ENCODE measurements around the gene CDAN1. TPM values are rescaled to one million over a fixed set of nuclear protein-coding genes. Genes with fewer than 3 reads are reported as not detected.

The CDAN1 gene
- total RNA-seq, 1 experiment from 2014 or later, result 20.0 TPM

DNA sequence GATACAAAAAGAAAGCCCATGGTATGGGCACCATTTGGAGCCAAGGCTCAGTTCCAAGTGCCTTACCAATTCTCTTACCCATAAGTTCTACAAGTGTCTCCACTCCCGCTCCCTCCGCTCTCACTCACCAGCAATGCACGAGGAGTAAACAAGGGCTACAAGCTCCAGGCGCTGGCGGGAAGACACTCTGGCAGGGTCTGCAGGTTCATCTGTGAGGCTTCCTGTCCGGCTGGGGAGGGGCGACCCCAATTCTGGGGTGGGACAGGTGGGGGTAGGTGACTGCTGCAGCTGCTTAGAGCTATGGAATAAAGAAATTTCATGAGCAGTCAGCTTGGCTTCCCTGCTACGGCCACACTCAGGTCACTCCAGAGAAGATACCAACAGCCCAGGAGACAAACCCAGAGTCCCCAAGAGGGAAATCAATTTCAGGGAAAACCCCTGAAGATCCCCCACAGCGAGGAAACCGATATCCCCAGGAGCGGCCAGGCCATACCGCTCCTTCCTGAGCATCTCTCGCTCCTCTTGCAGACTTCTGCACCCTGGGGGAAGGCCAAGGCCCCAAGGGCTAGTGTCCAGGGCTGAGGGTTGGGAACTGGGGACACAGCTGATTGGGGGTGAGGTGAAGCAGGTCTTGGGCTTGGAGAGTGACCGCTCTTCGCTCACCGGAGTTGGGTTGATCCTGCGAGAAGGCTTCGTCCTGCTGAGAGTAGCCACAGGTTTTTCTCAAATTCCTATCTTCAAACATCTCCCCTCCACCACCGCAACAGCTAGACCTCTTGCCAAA lies 1.4 kb downstream of the CDAN1 start:
- DNase-seq (ENCODE audit: low read depth), result no peak

- no peak for DNase-seq (ENCODE audit: low read depth)
Observed at GRCh38 chr15:42734076-42734672, 2.8 kb downstream of the CDAN1 start.

GRCh38 chr15:42733027-42733426 lies 3.9 kb downstream of the CDAN1 start:
- no peak for DNase-seq (ENCODE audit: low read depth)

- DNase-seq (ENCODE audit: low read depth), result no peak
Observed at GRCh38 chr15:42732095-42732827, 4.7 kb downstream of the CDAN1 start.

DNA sequence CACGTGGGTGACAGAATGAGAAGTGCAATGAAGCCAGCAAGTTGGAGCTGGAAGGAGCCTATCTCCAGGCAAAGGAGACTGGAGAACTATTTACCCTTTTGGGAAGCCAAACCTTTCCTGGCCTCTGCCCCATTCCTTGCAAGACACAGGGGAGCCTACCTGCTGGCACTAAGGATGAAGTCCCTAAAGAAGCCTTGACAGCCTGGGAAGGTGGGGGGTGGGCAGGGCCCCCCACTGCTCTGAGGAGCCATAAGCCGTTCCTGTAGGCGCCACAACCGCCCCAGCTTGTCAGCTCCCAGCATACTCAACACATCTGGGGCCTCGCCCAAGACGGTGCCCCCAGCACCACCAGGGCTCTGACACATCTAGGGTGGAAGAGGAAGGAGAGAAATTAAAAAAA lies 5.5 kb downstream of the CDAN1 start:
- DNase-seq (ENCODE audit: low read depth), result no peak

GRCh38 chr15:42730536-42730935 lies 6.4 kb downstream of the CDAN1 start:
- DNase-seq (ENCODE audit: low read depth), result no peak

DNA sequence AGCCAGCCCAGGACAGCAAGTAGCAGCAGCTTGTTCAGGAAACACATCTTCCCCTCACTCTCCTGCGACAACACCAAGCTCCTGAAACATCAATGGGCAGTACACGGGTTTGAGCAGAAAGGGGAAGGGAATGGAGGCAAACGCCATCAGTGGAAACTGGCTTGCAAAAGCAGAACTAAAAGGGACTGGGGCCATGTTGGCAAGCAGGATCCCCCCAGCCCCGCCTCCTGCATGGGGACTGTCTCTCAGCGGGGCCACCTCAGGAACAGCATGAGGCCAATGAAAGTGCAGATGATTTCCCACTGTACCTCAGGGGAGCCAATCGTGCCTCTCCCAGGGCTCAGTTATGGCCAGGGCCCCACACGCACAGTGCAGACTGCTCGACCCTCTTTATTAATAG lies 6.8 kb downstream of the CDAN1 start:
- DNase-seq (ENCODE audit: low read depth), result no peak

DNA sequence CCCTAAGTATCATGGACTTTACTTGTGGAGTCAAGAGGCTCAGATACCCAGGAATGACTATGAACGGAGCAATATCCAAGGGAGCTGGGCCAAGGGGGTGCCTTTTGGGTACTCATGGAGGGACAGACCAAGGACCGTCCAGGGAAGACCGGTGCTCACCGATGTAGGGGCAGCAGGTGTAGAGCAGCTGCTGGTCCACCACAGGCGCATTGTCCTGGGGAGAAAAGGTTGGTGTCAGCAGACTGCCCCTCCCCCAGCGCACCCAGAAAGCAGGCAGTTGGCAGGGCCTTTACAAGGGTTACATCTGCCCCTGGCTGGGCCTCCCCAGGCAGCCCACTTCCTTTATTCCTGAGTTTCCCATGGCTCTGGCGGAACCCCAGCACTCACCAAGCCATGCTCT lies 7.5 kb downstream of the CDAN1 start:
- DNase-seq (ENCODE audit: low read depth), result no peak

GRCh38 chr15:42728972-42729371 lies 8.0 kb downstream of the CDAN1 start:
- DNase-seq (ENCODE audit: low read depth), result no peak

DNA sequence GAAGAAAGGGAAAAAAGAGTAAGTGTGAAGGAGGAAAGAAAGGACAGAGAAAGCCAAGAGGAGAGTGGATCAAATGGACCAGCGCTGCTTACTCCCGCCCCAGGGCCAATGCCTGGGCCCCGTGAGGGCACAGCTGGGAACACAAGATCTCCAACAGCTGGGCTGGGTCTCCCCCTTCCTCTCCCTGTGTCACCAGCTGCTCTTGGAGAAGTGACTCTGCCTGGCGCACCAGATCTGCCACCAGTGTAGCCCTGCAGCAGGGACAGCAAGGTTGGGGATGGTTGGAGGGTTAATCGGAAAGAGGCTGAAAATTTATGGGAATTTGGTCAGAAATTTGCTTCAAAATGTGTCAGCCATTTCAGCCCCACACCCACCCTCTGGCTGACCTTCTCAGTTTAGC lies 8.4 kb downstream of the CDAN1 start:
- DNase-seq (ENCODE audit: low read depth), result no peak

DNA sequence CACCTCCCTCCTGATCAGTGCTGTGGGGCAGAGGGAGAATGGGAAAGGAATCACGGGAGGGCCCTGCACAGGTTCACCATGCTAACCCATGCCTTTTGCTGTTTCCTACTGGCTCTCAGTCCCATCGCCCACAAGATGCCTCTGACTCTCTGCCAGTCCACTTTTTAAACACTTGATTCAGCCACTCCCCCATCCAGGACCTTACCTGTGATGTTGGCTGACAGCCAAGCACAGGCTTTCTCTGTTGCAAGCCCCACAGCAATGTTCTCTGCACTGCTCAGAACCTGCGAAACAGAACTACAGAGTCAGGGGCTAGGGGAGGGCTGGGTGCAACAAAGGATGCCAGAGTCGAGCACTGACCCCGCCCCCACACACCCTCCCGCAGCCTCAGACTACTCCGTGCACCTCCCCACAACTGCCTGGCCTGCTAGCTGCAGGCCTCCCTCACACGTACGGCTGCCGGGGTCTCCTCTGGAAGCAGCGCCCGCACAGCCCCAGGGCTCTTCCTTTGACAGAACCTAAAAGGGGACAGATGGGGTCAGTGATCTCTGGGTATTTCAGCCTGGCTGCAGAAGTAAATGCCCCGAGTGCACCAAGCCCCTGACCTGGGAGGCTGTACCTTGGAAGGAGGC lies 9.1 kb downstream of the CDAN1 start:
- no peak for DNase-seq (ENCODE audit: low read depth)

DNA sequence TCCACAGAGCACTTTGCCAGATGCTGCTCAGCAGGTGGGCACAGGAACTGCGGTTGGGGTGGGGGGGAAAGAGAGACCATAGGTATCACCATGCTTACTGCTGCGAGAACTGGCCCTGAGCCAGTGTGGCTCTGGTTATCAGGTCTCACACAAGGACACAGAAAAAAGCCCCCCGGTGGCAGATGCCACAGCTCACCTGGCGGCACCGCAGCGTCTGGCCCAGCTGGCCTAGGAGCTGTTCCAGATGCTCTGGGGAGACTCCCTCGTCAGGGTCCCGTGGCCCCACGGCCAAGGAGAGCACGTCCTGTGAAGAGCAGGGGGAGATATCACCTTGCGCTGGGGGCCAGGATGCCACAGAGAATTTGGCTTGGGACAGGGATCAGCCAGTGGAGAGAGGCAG lies 10.8 kb downstream of the CDAN1 start:
- DNase-seq (ENCODE audit: low read depth), result no peak

DNA sequence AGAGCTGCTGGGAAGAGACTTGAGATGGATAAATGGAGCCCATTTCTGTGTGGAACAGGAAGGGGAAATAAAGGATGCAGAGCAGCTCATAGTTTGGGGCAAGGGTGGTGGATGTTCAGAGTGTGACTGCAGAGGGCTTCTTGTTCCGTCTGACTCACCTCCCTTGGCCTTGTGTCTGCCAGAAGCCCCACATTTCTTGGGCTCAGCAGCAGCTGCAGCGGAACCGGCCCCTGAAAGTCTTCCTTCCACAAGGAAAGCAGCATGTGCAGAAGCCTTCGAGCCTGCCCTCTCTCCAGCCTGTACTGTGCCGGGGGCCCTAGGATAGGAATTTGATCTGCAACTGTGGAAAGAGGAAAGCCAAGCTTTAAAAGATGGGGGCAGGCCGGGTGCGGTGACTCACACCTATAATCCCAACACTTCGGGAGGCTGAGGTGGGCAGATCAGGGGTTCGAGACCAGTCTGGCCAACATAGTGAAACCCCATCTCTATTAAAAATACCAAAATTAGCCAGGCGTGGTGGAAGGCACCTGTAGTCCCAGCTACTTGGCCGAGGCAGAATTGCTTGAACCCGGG lies 11.5 kb downstream of the CDAN1 start:
- no peak for DNase-seq (ENCODE audit: low read depth)

- no peak for DNase-seq (ENCODE audit: low read depth)
Observed at GRCh38 chr15:42724276-42724675, 12.7 kb downstream of the CDAN1 start.

DNA sequence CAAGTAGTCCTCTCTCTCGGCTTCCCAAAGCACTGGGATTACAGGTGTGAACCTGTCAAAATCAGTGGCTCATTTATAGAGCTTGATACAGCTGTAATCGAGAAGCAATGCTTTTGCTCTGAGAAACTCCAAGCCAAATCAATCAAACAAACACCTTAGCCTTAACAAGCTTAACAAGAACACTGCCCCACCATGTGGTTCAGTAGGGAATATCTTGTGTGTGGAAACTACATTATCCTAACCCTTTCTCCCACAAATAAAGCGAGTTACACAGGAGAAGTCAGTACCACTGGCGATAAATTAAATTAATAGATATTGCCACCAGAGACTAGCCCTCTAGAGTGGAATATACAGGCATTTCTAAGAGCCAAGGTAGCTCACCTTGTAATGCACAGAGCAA lies 13.9 kb downstream of the CDAN1 start:
- DNase-seq (ENCODE audit: low read depth), result no peak

DNA sequence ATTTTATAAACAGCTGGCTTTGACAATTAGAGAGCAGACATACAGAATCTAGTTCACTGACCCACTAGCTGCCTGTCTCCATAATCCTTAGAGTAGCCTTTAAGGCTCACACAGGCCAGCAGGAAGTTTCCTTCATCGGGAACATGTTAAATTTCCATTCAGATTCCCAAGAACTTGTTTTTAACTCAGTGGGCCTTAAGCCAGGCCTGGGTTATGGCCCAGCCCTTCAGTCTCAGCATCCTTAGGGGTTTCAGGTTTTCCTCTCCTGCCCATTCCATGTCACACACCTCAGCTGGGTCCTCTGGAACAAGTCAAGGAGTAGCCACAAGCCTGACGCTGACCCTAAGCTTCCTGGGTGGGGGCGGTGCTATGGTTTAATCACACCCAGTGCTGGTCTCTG lies 15.0 kb downstream of the CDAN1 start:
- DNase-seq (ENCODE audit: low read depth), result no peak

GRCh38 chr15:42721016-42721415 lies 15.9 kb downstream of the CDAN1 start:
- DNase-seq (ENCODE audit: low read depth), result no peak

- no peak for DNase-seq (ENCODE audit: low read depth)
Observed at GRCh38 chr15:42720071-42720470, 16.9 kb downstream of the CDAN1 start.

GRCh38 chr15:42719043-42719442 lies 17.9 kb downstream of the CDAN1 start:
- no peak for DNase-seq (ENCODE audit: low read depth)

DNA sequence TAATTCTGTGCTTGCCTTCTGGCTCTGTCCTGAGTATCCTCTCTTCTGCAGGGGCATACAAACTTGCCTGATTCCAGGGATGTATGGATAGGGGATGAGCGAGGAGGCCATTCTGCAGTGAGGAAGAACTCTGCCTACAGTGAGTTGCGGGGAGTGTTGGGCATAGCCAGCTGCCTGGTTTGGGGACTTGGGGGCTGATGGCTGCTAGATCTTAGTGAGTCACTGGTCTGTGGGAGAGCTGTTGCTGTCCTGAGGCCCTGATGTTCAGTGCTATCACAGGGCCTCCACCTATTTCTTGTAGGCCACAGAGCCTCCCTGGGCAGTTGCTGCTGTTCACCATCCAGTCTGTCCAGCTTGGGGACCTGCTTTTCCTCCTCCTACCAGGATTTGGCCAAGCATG lies 20.3 kb downstream of the CDAN1 start:
- DNase-seq (ENCODE audit: low read depth), result no peak

GRCh38 chr15:42716125-42716524 lies 20.8 kb downstream of the CDAN1 start:
- no peak for DNase-seq (ENCODE audit: low read depth)

DNA sequence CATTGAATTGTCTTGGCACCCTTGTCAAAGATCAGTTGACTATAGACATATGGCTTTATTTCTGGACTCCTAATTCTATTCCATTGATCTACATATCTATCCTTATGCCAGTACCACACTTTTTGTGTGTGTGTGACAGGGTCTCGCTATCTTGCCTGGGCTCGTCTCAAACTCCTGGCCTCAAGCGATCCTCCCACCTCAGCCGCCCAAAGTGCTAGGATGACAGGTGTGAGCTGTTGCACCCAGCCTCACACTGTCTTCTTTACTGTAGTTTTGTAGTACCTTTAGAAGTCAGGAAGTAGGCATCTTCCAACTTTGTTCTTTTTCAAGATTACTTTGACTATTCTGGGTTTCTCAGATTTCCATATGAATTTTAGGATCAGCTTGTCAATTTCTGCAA lies 24.3 kb downstream of the CDAN1 start:
- no peak for DNase-seq (ENCODE audit: low read depth)

All from LHCN-M2 (cell line).